Measurements from ENCODE around the gene RAPGEF5. TPM values are rescaled to one million over a fixed set of nuclear protein-coding genes. Genes with fewer than 3 reads are reported as not detected.

The RAPGEF5 gene
- total RNA-seq, 1 experiment from 2014 or later: 13.3 TPM

DNA sequence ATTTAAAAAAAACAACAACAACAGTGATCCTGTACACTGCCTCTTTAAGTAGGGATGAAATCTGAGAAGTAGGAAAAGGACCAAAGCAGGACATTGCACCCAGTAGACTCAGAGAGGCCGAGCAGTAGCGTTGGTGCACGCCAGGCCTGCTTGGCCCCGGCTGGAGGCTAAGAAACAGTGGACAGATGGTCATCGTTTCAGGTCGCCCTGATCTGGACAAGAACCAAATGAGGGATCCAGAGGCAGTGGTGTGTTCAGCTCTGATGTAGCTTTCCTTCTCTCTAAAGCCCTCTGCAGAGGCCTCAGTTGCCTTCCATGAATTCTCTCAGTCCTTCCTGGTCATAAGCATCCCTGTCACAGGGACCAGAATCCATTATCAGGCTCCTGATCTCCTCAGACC lies 269.1 kb downstream of the RAPGEF5 start:
- Histone ChIP-seq H3K9ac (ENCODE audit: extremely low read depth, insufficient read length, low read length) (no peak overlapping the region), H2BK15ac (ENCODE audit: low read depth, low read length) (no peak overlapping the region), H3K79me1 (ENCODE audit: insufficient read depth, low read depth, low read length, poor library complexity, severe bottlenecking) (no peaks in the 10 kb centered on the region), H2AFZ (ENCODE audit: low read length) (no peak overlapping the region), H3K79me2 (ENCODE audit: insufficient read depth, low read length) (no peaks in the 10 kb centered on the region), H3T11ph (ENCODE audit: low read length) (no peak overlapping the region), H2BK5ac (ENCODE audit: insufficient read length, low read length) (no peak overlapping the region), H3K4ac (ENCODE audit: low read depth, low read length) (no peak overlapping the region), H3K14ac (ENCODE audit: insufficient read depth, low read length) (no peak overlapping the region), H4K91ac (ENCODE audit: insufficient read length, low read depth, low read length) (no peak overlapping the region), H3K23me2 (ENCODE audit: insufficient read length, low read depth, low read length, poor library complexity, severe bottlenecking) (no peaks in the 10 kb centered on the region), H2BK20ac (ENCODE audit: low read depth, low read length, poor library complexity, severe bottlenecking) (no peak overlapping the region), H4K20me1 (ENCODE audit: control insufficient read depth, insufficient read depth, insufficient read length) (no peaks in the 10 kb centered on the region), H3K27ac (ENCODE audit: insufficient read length, low read depth, low read length) (no peak overlapping the region), H3K4me2 (ENCODE audit: insufficient read depth, insufficient read length, low read length) (no peak overlapping the region), H3K56ac (ENCODE audit: insufficient read length, low read depth, low read length) (no peak overlapping the region), H2BK120ac (ENCODE audit: low read depth, low read length, poor library complexity, severe bottlenecking) (no peak overlapping the region), H4K8ac (replicated peaks; ENCODE audit: insufficient read length, low read depth, low read length) (no peak overlapping the region), H4K5ac (ENCODE audit: insufficient read length, low read depth, low read length) (no peak overlapping the region), H2BK12ac (ENCODE audit: insufficient read length, low read depth, low read length) (no peak overlapping the region), H3K9me3 (ENCODE audit: control insufficient read depth, low read depth, low read length) (no peaks in the 10 kb centered on the region), H2AK5ac (ENCODE audit: insufficient read length, low read length) (no peak overlapping the region), H3K23ac (ENCODE audit: insufficient read length, low read depth, low read length) (no peak overlapping the region), H3K27me3 (ENCODE audit: insufficient read depth, low read length) (no peaks in the 10 kb centered on the region; the same call in 1 of the 2 replicates), H3K18ac (ENCODE audit: insufficient read length, low read depth, low read length) (no peak overlapping the region), H3K4me1 (ENCODE audit: insufficient read depth, low read length) (no peaks in the 10 kb centered on the region)
- DNase-seq: no peak
- peaks cover 19% of the 10 kb centered on the region for H3K27me3 Mint-ChIP-seq (ENCODE audit: low read depth)
- H3K9me3 Mint-ChIP-seq: peaks cover 24 to 26% of the 10 kb centered on the region in 2 experiments
- TF ChIP-seq, protein P1, sequence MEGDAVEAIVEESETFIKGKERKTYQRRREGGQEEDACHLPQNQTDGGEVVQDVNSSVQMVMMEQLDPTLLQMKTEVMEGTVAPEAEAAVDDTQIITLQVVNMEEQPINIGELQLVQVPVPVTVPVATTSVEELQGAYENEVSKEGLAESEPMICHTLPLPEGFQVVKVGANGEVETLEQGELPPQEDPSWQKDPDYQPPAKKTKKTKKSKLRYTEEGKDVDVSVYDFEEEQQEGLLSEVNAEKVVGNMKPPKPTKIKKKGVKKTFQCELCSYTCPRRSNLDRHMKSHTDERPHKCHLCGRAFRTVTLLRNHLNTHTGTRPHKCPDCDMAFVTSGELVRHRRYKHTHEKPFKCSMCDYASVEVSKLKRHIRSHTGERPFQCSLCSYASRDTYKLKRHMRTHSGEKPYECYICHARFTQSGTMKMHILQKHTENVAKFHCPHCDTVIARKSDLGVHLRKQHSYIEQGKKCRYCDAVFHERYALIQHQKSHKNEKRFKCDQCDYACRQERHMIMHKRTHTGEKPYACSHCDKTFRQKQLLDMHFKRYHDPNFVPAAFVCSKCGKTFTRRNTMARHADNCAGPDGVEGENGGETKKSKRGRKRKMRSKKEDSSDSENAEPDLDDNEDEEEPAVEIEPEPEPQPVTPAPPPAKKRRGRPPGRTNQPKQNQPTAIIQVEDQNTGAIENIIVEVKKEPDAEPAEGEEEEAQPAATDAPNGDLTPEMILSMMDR (conservative IDR thresholded peaks at IDR 0.05): no peak
- no peak overlapping the region for H3K27ac Mint-ChIP-seq
- H3K36me3 Mint-ChIP-seq (ENCODE audit: insufficient read depth in 1 of 3, low read depth in 3 of 3): peaks cover 6 to 27% (median 11%) of the 10 kb centered on the region in 3 experiments; a peak in 6 of 7 replicates
- H3K4me1 Mint-ChIP-seq: peaks cover 3 to 7% of the 10 kb centered on the region in 2 experiments; a peak in 3 of 4 replicates
- WGBS (ENCODE audit: extremely low coverage, insufficient read length, low lambda C conversion rate): no CpG with 5 or more reads among the region's 6 CpGs
- H3K4me3 Mint-ChIP-seq: no peak overlapping the region

Measured in H9 (cell line).